Measurements from ENCODE around the gene RAP1GAP2.

The RAP1GAP2 gene

DNA sequence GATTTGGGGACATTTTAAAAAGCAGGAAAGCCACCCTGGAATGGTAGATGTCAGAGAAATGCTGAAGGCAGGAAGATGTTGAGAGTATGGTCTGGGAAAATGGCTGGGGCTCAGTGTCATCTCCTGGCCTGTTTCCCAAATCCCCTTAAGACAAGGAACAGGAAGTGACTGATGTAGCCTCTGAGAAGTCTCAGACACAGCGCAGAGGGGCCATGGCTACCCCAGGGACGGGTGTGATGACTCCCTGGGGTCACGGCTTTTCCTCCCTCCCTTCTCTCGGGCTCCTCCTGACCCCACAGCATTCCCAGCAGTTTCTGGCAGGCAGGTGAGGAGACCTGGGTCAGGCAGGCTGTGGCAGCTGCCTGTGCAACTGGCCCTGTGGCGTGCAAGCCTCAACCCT, 45.4 kb downstream of the RAP1GAP2 start:
- TF ChIP-seq, protein P1, sequence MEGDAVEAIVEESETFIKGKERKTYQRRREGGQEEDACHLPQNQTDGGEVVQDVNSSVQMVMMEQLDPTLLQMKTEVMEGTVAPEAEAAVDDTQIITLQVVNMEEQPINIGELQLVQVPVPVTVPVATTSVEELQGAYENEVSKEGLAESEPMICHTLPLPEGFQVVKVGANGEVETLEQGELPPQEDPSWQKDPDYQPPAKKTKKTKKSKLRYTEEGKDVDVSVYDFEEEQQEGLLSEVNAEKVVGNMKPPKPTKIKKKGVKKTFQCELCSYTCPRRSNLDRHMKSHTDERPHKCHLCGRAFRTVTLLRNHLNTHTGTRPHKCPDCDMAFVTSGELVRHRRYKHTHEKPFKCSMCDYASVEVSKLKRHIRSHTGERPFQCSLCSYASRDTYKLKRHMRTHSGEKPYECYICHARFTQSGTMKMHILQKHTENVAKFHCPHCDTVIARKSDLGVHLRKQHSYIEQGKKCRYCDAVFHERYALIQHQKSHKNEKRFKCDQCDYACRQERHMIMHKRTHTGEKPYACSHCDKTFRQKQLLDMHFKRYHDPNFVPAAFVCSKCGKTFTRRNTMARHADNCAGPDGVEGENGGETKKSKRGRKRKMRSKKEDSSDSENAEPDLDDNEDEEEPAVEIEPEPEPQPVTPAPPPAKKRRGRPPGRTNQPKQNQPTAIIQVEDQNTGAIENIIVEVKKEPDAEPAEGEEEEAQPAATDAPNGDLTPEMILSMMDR (IDR thresholded peaks at IDR 0.05; ENCODE audit: extremely low read depth, insufficient read depth, missing control alignments), result no peak
- in situ Hi-C loops (cut with MboI; ENCODE audit: low pct_unique_long_range_greater_than_20kb, low sequenced_read_pairs, unreplicated experiment), result no loop called here
- no peak for DNase-seq (ENCODE audit: low spot score)

DNA sequence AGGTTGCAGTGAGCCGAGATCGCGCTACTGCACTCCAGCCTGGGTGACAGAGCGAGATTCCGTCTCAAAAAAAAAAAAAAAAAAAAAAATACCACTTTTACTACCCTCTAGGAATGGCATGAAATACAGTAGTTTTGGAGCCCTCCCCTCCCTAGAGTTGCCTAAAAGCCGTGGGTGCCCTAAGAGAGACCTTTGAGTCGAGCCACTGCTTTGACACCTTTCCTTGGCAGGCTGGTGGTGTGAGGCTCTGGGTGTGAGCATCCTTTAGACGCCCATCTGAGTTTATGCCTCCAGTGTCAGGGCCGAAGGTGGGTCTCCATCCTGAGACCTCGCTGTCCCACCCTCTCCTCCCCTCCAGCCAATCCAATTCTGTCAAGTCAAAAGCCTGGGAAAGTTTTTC, 46.2 kb downstream of the RAP1GAP2 start:
- in situ Hi-C loops (cut with MboI; ENCODE audit: low pct_unique_long_range_greater_than_20kb, low sequenced_read_pairs, unreplicated experiment), result no loop called here

DNA sequence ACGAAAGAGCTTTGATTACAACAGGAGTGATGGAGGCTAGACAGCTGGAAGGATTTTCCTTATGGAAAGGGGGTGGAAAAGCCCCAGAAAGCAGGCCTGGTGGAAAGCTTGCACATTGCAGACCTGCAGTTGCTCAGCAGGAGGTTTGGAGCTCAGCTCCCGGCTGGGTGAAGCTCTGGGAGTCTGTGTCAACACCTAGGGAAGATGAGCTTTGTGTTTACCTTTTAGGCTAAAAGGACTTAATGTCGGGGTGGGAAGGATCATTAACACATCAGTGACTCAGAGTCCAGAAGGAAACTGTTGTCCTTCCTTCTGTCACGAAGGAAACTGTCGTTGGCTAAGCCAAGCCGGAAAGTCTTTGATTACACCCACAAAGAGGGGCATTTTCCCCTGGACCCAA, 48.2 kb downstream of the RAP1GAP2 start:
- TF ChIP-seq, protein P1 (IDR thresholded peaks at IDR 0.05; ENCODE audit: extremely low read depth, insufficient read depth, missing control alignments), result no peak
- DNase-seq (ENCODE audit: low spot score), result no peak
- in situ Hi-C loops (cut with MboI; ENCODE audit: low pct_unique_long_range_greater_than_20kb, low sequenced_read_pairs, unreplicated experiment), result no loop called here

More for the DNA sequence above, 46.2 kb downstream of the RAP1GAP2 start:
- DNase-seq (ENCODE audit: low spot score), result no peak
- TF ChIP-seq, protein P1 (IDR thresholded peaks at IDR 0.05; ENCODE audit: extremely low read depth, insufficient read depth, missing control alignments), result no peak

DNA sequence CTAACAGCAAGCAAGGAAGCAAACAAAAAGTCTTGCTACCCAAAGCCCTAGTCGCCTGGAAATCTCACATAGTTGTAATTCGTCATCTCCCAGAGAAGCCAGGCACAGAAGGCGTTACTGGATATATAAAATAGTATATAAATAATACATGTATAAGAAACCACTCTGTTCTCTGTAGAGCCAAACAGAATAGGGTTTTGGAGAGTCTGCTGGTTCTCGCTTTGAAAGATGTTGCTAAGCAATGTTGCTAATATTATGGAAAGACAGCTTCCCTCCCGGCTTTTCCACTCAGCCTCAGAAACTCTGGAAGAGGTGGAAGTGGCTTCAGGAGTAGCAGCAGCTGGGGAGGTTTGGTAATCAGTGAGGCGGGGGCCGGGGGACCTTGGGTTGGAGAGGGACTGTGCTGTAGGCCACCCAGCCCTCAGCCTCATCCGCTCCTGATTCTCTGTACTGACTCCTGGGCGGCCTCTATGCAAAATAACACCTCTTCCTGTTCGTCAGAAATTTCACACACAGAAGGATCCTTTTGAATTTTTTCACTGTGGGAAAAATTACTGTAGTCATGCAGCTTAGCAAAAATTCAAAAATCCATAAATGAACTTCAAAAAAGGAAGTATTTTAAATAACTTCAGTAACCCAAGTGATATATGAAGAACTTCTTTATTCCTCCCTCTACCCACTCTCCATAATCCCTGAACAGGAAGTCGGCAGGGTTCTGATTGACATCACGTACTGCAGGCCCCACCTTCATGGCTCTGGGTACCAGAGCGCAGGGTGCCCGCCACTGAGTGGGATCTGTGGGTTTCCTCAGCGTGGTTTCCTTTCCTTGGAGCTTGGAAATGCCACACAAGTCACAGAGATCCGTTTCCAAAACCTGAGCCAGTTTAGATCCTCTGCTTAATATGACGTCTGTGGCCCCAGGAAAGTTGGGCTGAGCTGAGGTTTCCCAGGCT, 51.4 kb downstream of the RAP1GAP2 start:
- in situ Hi-C loops (cut with MboI; ENCODE audit: low pct_unique_long_range_greater_than_20kb, low sequenced_read_pairs, unreplicated experiment), result no loop called here
- TF ChIP-seq, protein P1 (IDR thresholded peaks at IDR 0.05; ENCODE audit: extremely low read depth, insufficient read depth, missing control alignments), result no peak
- DNase-seq (ENCODE audit: low spot score), result no peak

DNA sequence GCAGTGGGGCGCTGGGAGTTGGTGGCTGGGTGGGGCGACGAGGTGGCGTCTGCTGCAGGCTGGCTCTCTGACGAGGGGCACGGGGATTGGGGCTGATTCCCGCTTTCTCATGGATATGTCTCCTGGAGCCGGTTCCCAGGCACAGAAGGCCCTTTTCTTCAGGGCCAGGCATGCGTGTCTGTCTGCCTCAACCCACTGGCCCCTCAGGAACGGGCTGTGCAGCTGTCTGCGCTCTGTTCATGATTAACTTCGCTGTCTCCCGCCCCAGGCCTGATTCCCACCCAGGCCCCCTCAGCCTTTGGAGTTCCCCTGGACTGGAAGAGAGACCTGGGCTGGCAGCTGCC, 53.1 kb downstream of the RAP1GAP2 start:
- in situ Hi-C loops (cut with MboI; ENCODE audit: low pct_unique_long_range_greater_than_20kb, low sequenced_read_pairs, unreplicated experiment), result no loop called here
- TF ChIP-seq, protein P1 (IDR thresholded peaks at IDR 0.05; ENCODE audit: extremely low read depth, insufficient read depth, missing control alignments), result no peak
- no peak for DNase-seq (ENCODE audit: low spot score)

DNA sequence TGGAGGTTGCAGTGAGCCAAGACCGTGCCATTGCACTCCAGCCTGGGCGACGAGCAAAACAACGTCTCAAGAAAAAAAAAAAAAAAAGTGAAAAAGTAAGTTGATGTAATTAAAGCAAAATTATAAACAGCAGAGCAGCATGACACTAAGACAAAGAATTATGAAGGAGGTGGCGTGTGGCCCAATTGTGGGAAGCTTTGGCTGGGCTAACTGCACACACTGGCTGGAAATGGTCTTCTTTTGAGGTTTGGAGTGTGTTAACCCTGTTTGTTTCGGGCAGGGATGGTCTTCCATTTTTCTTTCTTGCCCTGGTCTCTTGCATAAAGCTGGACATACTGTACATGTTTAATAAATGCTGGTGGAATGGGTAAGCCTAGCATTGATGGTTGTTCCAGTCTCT, 54.8 kb downstream of the RAP1GAP2 start:
- TF ChIP-seq, protein P1 (IDR thresholded peaks at IDR 0.05; ENCODE audit: extremely low read depth, insufficient read depth, missing control alignments), result no peak
- no peak for DNase-seq (ENCODE audit: low spot score)
- in situ Hi-C loops (cut with MboI; ENCODE audit: low pct_unique_long_range_greater_than_20kb, low sequenced_read_pairs, unreplicated experiment), result no loop called here
